ENCODE measurements around the gene OCA2. TPM values are rescaled to one million over a fixed set of nuclear protein-coding genes. Genes with fewer than 3 reads are reported as not detected.

OCA2 gene
- total RNA-seq, 2 donors from 2014 or later = 3.7 TPM; not detected in 1

DNA sequence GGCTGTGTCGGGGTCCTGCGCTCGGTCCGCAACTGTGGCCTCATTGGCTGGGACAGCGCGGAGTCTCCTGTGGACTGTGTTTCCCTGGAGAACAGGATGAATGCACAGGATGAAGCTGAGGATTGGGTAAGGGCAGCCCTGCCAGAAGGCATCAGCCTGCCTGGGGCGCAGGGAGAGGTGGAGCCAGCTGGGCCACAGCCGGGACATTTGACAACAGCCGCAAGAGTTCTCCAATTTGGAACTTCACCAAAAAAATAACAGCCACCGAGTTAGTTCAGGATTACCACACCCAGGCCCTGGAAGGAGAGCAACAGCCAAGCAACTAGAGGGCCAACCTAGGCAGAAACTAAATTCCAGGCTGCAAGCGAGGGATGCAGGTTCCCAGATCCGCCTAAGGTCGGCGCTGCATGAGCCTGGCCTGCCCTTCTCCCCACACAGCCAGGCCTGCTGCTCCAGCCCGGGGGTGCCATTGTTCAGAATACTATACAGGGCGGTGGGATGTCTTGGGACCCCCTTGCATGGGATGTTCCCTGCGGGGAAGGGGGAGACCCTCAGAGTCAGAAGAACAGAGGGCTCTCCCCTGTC lies 229.3 kb downstream of the OCA2 start:
- Histone ChIP-seq H3K4me3 (no peak overlapping the region), H3K27ac (no peak overlapping the region), H3K36me3 (no peaks in the 10 kb centered on the region), H3K9me3 (no peaks in the 10 kb centered on the region), H3K27me3 (replicated peaks; ENCODE audit: insufficient read depth) (no peaks in the 10 kb centered on the region), H3K4me1 (replicated peaks) (no peaks in the 10 kb centered on the region)
- no peak for DNase-seq (ENCODE audit: low spot score)
- intact Hi-C loops (cut with DNase I) = no loop called here
- TF ChIP-seq POLR2A (IDR thresholded peaks at IDR 0.05) = no peak
- TF ChIP-seq POLR2AphosphoS5 (IDR thresholded peaks at IDR 0.05) = no peak
- no peak for TF ChIP-seq CTCF (IDR thresholded peaks at IDR 0.05)
- 80% methylated on average over 17 of the region's 17 CpGs for WGBS

- no peak for DNase-seq (ENCODE audit: low spot score)
- Histone ChIP-seq H3K36me3 (no peaks in the 10 kb centered on the region), H3K27me3 (replicated peaks; ENCODE audit: insufficient read depth) (no peaks in the 10 kb centered on the region), H3K9me3 (no peaks in the 10 kb centered on the region), H3K4me3 (no peak overlapping the region), H3K27ac (no peak overlapping the region), H3K4me1 (replicated peaks) (no peaks in the 10 kb centered on the region)
- TF ChIP-seq CTCF (IDR thresholded peaks at IDR 0.05) (no peak), POLR2A (IDR thresholded peaks at IDR 0.05) (no peak), POLR2AphosphoS5 (IDR thresholded peaks at IDR 0.05) (no peak)
- WGBS = 88% methylated on average over 10 of the region's 10 CpGs
- intact Hi-C loops (cut with DNase I) = no loop called here
Measured at GRCh38 chr15:27868828-27869404, 230.2 kb downstream of the OCA2 start.

DNA sequence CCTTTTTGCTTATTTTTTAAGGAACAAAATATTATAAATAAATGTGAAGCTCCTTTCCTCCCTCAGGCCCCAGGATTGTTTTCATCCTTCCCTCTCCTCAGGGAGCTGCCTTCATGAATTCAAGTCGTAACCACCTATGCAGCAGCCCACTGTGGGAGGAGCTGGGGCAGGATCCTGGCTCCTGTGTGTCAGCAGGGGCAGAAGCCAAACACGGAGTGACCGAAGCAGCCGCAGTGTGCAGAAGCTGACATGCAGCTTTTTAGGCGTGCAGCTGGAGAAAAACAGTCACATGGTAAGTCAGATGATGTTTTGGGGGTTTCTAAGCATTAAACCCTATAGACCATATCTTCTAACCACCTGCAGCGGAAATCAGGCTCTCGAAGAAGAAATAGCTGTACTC lies 231.3 kb downstream of the OCA2 start:
- TF ChIP-seq POLR2AphosphoS5 (IDR thresholded peaks at IDR 0.05) = no peak
- TF ChIP-seq POLR2A (IDR thresholded peaks at IDR 0.05) = no peak
- no peak for TF ChIP-seq CTCF (IDR thresholded peaks at IDR 0.05)
- Histone ChIP-seq H3K27ac (no peak overlapping the region), H3K4me1 (replicated peaks) (no peaks in the 10 kb centered on the region), H3K4me3 (no peak overlapping the region), H3K36me3 (no peaks in the 10 kb centered on the region), H3K9me3 (no peaks in the 10 kb centered on the region), H3K27me3 (replicated peaks; ENCODE audit: insufficient read depth) (no peaks in the 10 kb centered on the region)
- 75% methylated on average over 7 of the region's 7 CpGs for WGBS
- intact Hi-C loops (cut with DNase I) = no loop called here
- DNase-seq (ENCODE audit: low spot score) = no peak

DNA sequence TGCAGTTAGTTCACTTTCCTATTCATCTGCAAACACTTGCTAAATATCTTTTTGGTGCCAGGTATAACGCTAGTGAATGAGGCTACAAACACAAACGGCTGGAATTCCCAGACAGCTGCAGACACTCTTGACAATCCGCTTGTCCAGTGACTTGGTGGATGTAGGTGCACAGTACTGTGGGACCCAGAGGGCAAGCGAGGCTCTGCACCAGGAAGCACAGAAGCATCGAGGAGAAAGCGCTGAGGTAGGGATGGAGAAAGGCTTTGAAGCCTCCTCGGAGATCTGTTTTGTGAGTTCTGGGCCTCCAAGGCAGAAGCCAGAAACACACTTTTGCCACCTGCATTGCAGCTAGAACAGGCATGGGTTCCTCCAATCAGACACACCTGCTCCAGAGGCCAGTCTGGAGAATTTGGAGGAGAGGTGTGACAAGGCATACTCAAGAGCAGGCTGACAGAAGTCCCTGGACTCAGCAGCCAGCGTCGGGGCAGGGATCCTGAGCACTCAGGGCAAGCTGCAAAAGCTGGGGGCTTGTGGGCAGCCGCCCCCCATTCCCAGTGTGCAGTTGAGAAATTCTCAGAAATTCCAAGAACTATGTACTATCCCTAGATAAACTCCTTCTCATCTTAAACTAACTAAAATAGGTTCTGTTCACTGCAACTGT lies 232.5 kb downstream of the OCA2 start:
- Histone ChIP-seq H3K27ac (no peak overlapping the region), H3K4me3 (no peak overlapping the region), H3K9me3 (no peaks in the 10 kb centered on the region), H3K4me1 (replicated peaks) (no peaks in the 10 kb centered on the region), H3K27me3 (replicated peaks; ENCODE audit: insufficient read depth) (no peaks in the 10 kb centered on the region), H3K36me3 (no peaks in the 10 kb centered on the region)
- TF ChIP-seq POLR2A (IDR thresholded peaks at IDR 0.05) = no peak
- no peak for TF ChIP-seq CTCF (IDR thresholded peaks at IDR 0.05)
- TF ChIP-seq POLR2AphosphoS5 (IDR thresholded peaks at IDR 0.05) = no peak
- DNase-seq (ENCODE audit: low spot score) = no peak
- 86% methylated on average over 10 of the region's 10 CpGs for WGBS
- intact Hi-C loops (cut with DNase I) = no loop called here

DNA sequence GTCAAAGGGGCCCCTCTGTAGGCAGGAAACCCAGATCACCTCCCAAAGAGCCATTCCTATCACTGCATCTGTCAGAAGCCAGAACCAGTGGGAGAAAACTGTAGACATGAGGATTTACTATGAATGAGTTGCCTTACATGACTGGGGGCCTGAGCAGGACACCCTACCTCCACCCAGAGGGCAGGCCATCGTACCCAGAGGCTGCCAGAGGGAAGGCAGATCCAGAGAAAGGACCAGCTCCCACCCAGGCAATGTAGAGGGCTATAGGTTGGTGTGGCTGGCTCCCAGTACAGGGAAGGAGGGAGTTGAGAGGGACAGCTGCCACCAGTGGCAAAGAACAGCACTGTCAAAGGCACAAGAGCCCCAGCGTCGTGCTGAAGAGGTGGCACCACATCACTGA lies 233.2 kb downstream of the OCA2 start:
- H3K27ac ChIP-seq = no peak overlapping the region
- H3K9me3 ChIP-seq = no peaks in the 10 kb centered on the region
- no peak for DNase-seq (ENCODE audit: low spot score)
- no peaks in the 10 kb centered on the region for H3K27me3 ChIP-seq (replicated peaks; ENCODE audit: insufficient read depth)
- H3K4me3 ChIP-seq = no peak overlapping the region
- H3K36me3 ChIP-seq = no peaks in the 10 kb centered on the region
- 86% methylated on average over 3 of the region's 3 CpGs for WGBS
- no peaks in the 10 kb centered on the region for H3K4me1 ChIP-seq (replicated peaks)
- TF ChIP-seq POLR2A (IDR thresholded peaks at IDR 0.05) = no peak
- no peak for TF ChIP-seq CTCF (IDR thresholded peaks at IDR 0.05)
- no peak for TF ChIP-seq POLR2AphosphoS5 (IDR thresholded peaks at IDR 0.05)
- intact Hi-C loops (cut with DNase I) = no loop called here

Measured in prostate gland (tissue), 2 donors.